Activated CD4-positive, alpha-beta T cell treated with anti-CD3 and anti-CD28 coated beads for 36 hours (primary cell): ENCODE data around the gene C13orf46. TPM values are rescaled to one million over a fixed set of nuclear protein-coding genes. Genes with fewer than 3 reads are reported as not detected.
A peak's percentile ranks its signal among the peaks of the same experiment; 100 is the strongest.

Experiments
- ATAC-seq: fragments of 200-7000 bp; cut with Tn5 transposase; one replicate; pipeline ENCODE4 v1.10.0; 2021; ENCODE audit warnings: mild to moderate bottlenecking, moderate library complexity
- CTCF ChIA-PET: fragments of 350-600 bp; sonication (Branson Sonifier 250); formaldehyde crosslinking; loops from one replicate; lab custom pipeline; 2021; ENCODE audit warnings: antibody characterized with exemption; lab: Charles Lee
- POLR2A ChIA-PET: fragments of 350-600 bp; sonication (Branson Sonifier 250); formaldehyde crosslinking; loops from one replicate; lab custom pipeline; 2021; ENCODE audit warnings: antibody characterized with exemption, inconsistent platforms; lab: Charles Lee
- DNase-seq: peaks from one replicate; pipeline ENCODE4 v3.0.0-alpha.2; 2020
- H3K27ac Mint-ChIP-seq: one replicate; pipeline ENCODE4 v1.8.0; 2021; ENCODE audit warnings: mixed read lengths
- H3K27me3 Mint-ChIP-seq: one replicate; pipeline ENCODE4 v1.8.0; 2021; ENCODE audit warnings: mixed read lengths
- H3K36me3 Mint-ChIP-seq: one replicate; pipeline ENCODE4 v1.8.0; 2021; ENCODE audit warnings: low read depth, mixed read lengths
- H3K4me1 Mint-ChIP-seq: one replicate; pipeline ENCODE4 v1.8.0; 2021; ENCODE audit warnings: mixed read lengths
- H3K4me3 Mint-ChIP-seq: one replicate; pipeline ENCODE4 v1.8.0; 2021; ENCODE audit warnings: mild to moderate bottlenecking, moderate library complexity, mixed read lengths
- H3K9me3 Mint-ChIP-seq: one replicate; pipeline ENCODE4 v1.8.0; 2021; ENCODE audit warnings: low read depth, mixed read lengths
- intact Hi-C, 2 experiments: fragments of 100-400 bp; cut with DNase I in 1 of 2; cut with micrococcal nuclease in 1 of 2; formaldehyde crosslinking; loops; one replicate each; pipeline versions ENCODE4 v1.14.2 to v1.15.1; 2022 to 2024; cut with DNase I, micrococcal nuclease
- total RNA-seq, 2 experiments: library from RNA; stranded (reverse); gene quantifications; one replicate each; pipeline ENCODE4 v1.2.3, GENCODE V29; 2021

The C13orf46 gene
- total RNA-seq, 2 experiments from 2014 or later: 1.6 to 2.2 TPM

DNA sequence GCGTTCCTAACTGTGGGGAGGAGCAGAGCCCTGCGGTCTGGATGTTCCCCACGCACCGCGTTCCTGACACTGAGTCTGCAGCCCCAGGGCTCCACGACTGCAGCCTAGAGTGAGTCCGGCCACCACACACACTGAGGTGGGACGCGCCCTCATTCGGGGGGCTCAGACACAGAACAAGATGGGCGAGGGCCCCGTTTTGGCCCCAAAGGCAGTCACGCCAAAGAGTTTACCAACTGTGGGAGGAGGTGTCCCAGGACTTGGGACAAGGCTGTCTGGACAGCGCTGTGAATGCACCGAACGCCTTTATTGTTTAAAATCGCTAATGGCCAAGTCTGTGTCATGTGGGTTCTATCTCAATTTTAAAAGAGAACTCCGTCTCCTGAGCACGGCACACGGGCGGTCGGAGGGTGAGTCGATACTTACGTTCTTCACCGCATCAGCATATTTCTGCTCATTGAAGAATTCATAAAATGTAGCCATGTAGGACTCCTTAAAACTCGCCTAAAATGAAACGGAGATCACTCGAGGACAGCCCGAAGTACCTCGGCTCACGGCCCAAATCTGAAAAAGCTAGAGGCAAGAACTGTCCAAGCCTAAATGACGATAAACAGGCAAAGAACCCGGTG is 35.2 kb upstream of the C13orf46 start:
- H3K27ac Mint-ChIP-seq: peak overlapping the region; percentile 31
- ChIA-PET CTCF (no interaction called here), POLR2A (no interaction called here)
- H3K36me3 Mint-ChIP-seq: peaks cover 16% of the 10 kb centered on the region
- no peaks in the 10 kb centered on the region for H3K9me3 Mint-ChIP-seq
- H3K4me3 Mint-ChIP-seq: no peak overlapping the region
- no peaks in the 10 kb centered on the region for H3K27me3 Mint-ChIP-seq
- ATAC-seq: no peak
- H3K4me1 Mint-ChIP-seq: peaks cover 3% of the 10 kb centered on the region
- peak; percentile 2 for DNase-seq
- intact Hi-C loops: no loop called here

DNA sequence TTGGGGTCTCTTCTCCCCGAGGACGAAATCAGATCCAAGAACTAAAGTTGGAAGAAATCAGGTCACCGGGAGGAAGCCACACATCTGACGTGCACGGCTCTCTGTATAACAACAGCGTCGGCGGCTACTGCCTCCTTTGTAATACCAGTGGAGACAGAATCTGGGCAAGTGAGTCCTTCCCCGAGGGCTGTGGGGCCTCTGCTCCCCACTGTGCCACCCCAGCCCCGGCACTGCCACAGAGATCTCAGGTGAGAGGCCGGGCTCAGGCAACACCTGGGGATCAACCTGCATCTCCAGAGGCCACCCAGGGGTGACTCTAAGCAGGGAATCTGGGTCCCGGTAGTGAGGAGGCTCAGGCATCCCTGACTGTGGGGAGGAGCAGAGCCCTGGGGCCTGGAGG is 33.7 kb upstream of the C13orf46 start:
- no peaks in the 10 kb centered on the region for H3K9me3 Mint-ChIP-seq
- H3K36me3 Mint-ChIP-seq: peaks cover 16% of the 10 kb centered on the region
- peaks cover 3% of the 10 kb centered on the region for H3K4me1 Mint-ChIP-seq
- POLR2A ChIA-PET: no interaction called here
- no peak overlapping the region for H3K4me3 Mint-ChIP-seq
- ATAC-seq (no peak), DNase-seq (peak; percentile 2)
- no peak overlapping the region for H3K27ac Mint-ChIP-seq
- CTCF ChIA-PET: no interaction called here
- no peaks in the 10 kb centered on the region for H3K27me3 Mint-ChIP-seq
- intact Hi-C loops: no loop called here

DNA sequence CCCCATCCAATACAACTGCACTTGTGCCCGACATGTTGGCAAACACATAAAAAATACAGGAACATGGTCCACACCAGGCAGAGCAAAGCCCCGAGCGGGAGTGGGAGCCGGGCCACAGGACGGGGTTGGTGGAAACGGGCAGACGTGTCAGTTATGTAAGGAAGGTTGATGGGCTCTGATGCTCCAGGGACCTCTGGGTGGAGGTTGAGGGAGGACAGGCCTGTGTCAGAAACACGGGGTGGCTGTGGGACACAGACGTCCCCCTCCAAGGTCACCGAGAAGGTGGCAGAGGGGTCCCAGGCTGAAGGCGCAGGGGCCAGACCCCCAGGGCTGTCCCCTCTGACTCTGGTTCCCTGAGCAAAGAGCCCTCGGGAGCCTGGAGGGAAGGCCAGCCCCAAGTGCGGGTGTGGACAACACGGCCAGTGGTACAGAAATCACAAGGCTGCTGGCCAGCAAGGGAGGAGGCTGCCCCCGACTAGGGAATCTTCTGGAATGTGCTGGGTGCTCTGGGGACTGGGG is 31.4 kb upstream of the C13orf46 start:
- ChIA-PET POLR2A (no interaction called here), CTCF (no interaction called here)
- Mint-ChIP-seq H3K9me3 (no peaks in the 10 kb centered on the region), H3K36me3 (peaks cover 10% of the 10 kb centered on the region), H3K4me3 (no peak overlapping the region), H3K4me1 (no peaks in the 10 kb centered on the region), H3K27me3 (no peaks in the 10 kb centered on the region), H3K27ac (no peak overlapping the region)
- peak; percentile 3 for DNase-seq
- no peak for ATAC-seq
- intact Hi-C loops: no loop called here

DNA sequence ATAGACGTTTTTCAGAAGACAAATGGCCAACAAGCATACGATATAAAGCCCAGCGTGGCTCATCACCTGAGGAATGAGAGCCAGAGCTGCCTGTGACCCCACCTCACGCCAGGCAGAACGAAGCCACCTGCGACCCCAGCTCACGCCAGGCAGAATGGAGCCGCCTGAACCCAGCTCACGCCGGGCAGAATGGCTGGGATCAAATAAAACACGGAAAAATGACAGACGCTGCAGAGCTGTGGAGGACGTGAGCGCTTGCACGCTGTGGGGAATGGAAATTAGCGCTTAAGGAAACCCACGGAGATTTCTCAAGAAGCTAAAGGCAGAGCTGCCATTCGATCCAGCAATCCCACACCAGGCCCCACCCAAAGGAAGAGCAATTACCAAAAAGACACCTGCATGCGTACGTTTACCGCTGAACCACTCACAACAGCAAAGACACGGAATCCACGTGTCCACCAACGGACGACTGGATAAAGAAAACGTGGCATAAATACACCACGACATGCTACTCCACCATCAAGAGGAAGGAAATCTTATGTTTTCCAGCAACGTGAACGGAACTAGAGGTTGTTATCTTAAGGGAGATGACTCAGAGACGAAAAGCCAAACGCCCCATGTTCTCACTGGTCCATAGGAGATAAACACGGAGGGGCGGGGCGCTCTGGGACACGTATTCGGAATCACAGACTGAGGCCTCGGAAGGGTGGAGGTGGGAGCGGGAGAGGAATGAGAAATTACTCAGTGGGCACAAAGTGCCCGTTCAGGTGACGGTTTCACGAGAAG is 30.7 kb upstream of the C13orf46 start:
- Mint-ChIP-seq H3K36me3 (peaks cover 11% of the 10 kb centered on the region), H3K4me3 (no peak overlapping the region), H3K4me1 (no peaks in the 10 kb centered on the region), H3K9me3 (no peaks in the 10 kb centered on the region), H3K27ac (no peak overlapping the region), H3K27me3 (no peaks in the 10 kb centered on the region)
- POLR2A ChIA-PET: no interaction called here
- CTCF ChIA-PET: no interaction called here
- ATAC-seq (no peak), DNase-seq (peak; percentile 1)
- intact Hi-C loops: no loop called here

DNA sequence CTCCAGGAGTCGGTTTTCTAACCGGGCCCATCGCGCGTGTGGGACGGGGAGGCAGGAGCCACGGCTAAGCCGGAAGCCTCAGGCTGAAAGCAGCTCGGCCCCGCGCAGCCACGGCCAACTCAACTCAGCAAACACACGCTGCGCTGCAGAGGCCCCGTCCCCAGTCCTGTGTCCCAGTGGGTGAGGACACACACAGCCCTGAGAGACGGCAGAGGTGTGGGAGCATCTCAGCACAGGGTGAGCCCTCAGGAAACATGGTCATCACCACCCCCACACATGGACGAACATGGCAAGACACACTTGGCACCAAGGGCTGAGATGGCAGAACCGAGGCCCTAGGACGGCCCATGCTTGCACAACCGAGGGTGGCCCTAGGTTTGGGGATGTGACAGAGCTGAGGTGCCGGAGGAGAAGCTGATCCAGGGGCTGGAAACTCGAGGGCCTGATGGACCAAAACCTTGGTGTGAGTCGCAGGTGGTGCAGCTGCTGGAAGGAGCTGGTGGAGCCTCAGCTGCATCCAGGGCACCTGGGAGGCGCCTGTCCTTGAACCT is 29.0 kb upstream of the C13orf46 start:
- Mint-ChIP-seq H3K27ac (no peak overlapping the region), H3K9me3 (no peaks in the 10 kb centered on the region), H3K4me3 (no peak overlapping the region), H3K4me1 (no peaks in the 10 kb centered on the region), H3K27me3 (no peaks in the 10 kb centered on the region), H3K36me3 (peaks cover 17% of the 10 kb centered on the region)
- ATAC-seq (no peak), DNase-seq (no peak)
- ChIA-PET POLR2A (interaction anchor here (0.7 kb wide), 1 partner anchor 147 kb away, joined by 3 read pairs; no protein-coding TSS in a partner anchor), CTCF (no interaction called here)
- intact Hi-C loops: no loop called here

DNA sequence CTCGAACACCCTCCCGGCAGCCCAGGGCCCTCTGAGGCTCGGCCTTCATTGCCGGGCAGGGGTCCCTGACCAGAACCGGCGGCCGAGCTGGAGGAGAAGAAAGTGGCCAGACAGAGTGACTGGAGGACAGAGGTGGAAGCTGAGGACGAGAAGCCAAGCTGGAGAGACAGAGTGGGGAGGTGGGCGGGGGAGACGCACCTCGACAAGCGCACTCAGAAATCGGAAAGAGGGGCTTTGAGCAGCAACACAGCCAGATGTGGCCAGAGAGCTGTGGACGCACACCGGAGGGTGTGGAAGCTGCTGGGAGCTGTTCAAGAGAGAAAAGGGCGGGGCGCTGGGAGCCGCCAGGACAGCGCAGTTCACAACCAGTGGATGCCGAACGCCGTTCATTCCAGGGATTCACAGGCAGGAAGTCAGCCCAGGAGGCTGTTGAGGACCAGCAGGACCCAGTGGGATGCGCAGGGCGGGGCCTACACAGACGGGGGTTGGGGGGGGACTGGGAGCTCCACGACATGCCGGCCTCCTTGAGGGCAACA is 28.2 kb upstream of the C13orf46 start:
- no peaks in the 10 kb centered on the region for H3K27me3 Mint-ChIP-seq
- DNase-seq (no peak), ATAC-seq (no peak)
- intact Hi-C loops: no loop called here
- ChIA-PET CTCF (no interaction called here), POLR2A (no interaction called here)
- H3K36me3 Mint-ChIP-seq: peaks cover 18% of the 10 kb centered on the region
- H3K9me3 Mint-ChIP-seq: no peaks in the 10 kb centered on the region
- H3K4me1 Mint-ChIP-seq: no peaks in the 10 kb centered on the region
- H3K4me3 Mint-ChIP-seq: no peak overlapping the region
- H3K27ac Mint-ChIP-seq: peak overlapping the region; percentile 37

DNA sequence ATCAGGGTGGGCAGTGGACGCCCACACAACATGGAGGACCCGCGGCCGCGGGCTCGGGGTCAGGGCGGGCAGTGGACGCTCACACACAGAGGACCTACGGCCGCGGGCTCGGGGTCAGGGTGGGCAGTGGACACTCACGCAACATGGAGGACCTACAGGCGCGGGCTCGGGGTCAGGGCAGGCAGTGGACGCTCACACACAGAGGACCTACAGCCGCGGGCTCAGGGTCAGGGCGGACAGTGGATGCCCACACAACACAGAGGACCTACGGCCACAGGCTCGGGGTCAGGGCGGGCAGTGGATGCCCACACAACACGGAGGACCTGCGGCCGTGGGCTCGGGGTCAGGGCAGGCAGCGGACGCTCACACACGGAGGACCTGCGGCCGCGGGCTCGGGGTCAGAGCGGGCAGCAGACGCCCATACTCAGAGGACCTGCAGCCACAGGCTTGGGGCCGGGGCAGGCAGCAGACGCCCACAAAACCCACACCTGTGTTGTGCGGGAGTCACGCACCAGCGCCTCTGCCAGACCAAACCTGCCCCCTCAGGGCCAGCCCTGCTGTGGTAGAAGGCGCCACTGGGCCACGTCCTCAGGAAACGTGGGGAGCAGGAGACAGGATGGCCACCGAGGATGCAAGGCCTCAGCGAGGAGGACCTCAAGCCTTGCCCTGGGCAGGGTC is 27.6 kb upstream of the C13orf46 start:
- Mint-ChIP-seq H3K27ac (no peak overlapping the region), H3K36me3 (peaks cover 18% of the 10 kb centered on the region), H3K27me3 (no peaks in the 10 kb centered on the region), H3K4me1 (no peaks in the 10 kb centered on the region), H3K4me3 (no peak overlapping the region), H3K9me3 (no peaks in the 10 kb centered on the region)
- DNase-seq: no peak
- intact Hi-C loops: no loop called here
- ChIA-PET POLR2A (no interaction called here), CTCF (no interaction called here)
- ATAC-seq: no peak

DNA sequence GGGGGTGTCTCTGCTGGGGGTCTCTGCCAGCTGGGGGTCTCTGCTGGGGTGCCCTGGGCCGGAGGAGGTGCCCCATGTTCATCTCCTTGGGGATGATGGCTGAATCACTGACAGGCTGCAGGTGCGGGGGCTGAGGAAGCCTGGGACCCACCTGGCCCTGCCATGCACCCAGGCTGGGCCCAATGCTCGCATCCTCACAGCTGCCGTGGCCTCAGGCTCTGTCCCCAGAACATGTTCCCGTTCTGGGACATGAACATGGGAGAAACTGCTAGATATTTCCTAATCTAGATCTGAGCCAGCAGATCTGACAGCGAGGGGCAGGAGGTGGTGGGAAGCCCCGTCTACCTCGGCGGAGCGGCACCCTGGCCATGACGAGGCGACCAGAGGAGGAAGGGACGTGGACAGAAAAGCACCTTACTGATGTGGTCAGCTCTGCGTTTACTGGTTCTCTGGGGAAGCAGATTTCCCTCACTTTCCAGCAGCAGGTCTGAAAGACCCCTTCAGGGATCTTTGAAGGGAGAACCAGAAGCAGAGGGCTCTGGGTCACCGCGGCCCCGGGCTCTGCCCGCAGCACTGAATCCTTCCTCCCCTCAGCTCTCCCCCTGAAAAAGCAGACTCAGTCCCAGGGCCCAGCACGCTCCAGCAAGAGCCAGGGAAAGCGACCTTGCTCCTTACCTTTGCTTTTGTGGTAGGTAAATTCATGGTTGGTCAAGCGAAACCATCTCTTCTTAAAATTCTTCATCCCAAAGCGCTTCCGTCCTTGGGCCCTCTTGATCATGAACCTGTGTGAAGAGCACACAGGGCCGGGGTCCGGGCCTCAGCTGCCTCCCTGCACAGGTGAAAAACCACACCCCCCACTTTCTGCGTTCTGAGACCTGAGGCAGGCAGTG is 26.5 kb upstream of the C13orf46 start:
- Mint-ChIP-seq H3K27ac (no peak overlapping the region), H3K27me3 (no peaks in the 10 kb centered on the region), H3K36me3 (peaks cover 18% of the 10 kb centered on the region), H3K9me3 (no peaks in the 10 kb centered on the region), H3K4me3 (no peak overlapping the region), H3K4me1 (no peaks in the 10 kb centered on the region)
- ChIA-PET CTCF (no interaction called here), POLR2A (no interaction called here)
- ATAC-seq: no peak
- intact Hi-C loops: no loop called here
- DNase-seq: no peak

DNA sequence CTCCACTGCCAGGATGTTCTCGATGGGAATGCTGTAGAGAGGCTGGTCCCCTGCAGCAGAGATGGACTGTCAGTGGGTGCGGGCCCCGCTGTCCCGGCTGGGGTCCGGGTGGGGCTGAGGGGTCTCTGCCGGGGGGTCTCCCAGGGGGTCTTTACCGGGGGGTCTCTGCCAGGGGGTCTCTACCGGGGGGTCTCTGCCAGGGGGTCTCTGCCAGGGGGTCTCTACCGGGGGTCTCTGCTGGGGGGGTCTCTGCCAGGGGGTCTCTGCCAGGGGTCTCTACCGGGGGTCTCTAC is 25.7 kb upstream of the C13orf46 start:
- H3K4me1 Mint-ChIP-seq: no peaks in the 10 kb centered on the region
- peaks cover 18% of the 10 kb centered on the region for H3K36me3 Mint-ChIP-seq
- H3K27me3 Mint-ChIP-seq: no peaks in the 10 kb centered on the region
- ChIA-PET CTCF (no interaction called here), POLR2A (no interaction called here)
- H3K4me3 Mint-ChIP-seq: no peak overlapping the region
- ATAC-seq: no peak
- no peaks in the 10 kb centered on the region for H3K9me3 Mint-ChIP-seq
- no peak for DNase-seq
- intact Hi-C loops: no loop called here
- H3K27ac Mint-ChIP-seq: no peak overlapping the region

DNA sequence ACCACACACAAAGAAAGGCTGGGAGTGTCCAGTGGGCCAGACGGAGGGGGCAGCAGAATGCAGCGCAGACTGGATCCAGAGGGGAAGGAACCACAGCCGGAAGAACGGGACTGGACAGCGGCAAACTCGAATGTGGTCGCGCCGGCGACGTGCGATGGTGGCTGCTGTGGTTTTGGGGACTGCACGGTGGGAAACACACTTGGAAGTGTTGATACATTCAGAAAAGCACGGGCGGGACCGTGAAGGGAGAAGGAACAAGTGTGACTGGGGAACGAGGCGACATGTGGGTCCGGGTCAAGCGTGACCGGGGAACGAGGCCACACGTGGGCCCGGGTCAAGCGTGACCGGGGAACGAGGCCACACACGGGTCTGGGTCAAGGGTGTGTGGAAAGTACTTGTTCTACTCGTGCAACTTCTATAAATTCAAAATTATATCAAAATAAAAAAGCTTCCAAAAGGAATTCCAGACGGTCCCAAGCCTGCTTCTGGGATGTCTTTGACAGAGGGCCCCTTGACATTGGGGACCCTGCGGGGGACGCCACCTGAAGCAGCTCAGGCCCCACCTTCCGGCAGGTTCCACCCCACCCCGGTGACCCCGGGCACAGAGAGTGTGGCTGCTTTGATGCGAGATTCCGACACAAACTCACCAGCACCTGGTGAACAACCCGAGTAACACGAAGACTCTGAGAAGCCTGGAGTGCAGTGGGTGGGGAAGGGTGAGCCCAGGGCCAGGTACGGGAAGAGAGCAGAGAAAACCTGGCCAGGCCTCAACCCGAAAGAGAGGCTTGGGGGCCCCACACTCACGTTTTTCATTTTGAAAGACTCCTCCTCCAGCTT is 25.1 kb upstream of the C13orf46 start:
- Mint-ChIP-seq H3K9me3 (no peaks in the 10 kb centered on the region), H3K4me3 (no peak overlapping the region), H3K4me1 (no peaks in the 10 kb centered on the region), H3K36me3 (peaks cover 20% of the 10 kb centered on the region), H3K27ac (peak overlapping the region; percentile 73), H3K27me3 (no peaks in the 10 kb centered on the region)
- CTCF ChIA-PET: no interaction called here
- intact Hi-C loops: no loop called here
- DNase-seq (no peak), ATAC-seq (no peak)
- POLR2A ChIA-PET: no interaction called here
